ENCODE results near the gene ATP8B3.

Gene ATP8B3

GRCh38 chr19:1766800-1767352 lies 45.2 kb downstream of the ATP8B3 start:
- CTCF ChIA-PET = interaction anchor here (0.6 to 6.3 kb wide), 19 partner anchors 8 to 220 kb away, joined by 3 to 68 read pairs (median 4); no protein-coding TSS in a partner anchor
- H3K27ac ChIP-seq (ENCODE audit: extremely low read depth, low read depth, low read length) = no peak overlapping the region
- H3K36me3 ChIP-seq (ENCODE audit: control insufficient read depth in 2 of 2, insufficient read depth in 1 of 2, low read length in 2 of 2) = no peaks in the 10 kb centered on the region
- no peaks in the 10 kb centered on the region for H3K9me3 ChIP-seq (ENCODE audit: control insufficient read depth, insufficient read depth, low read depth, low read length)
- no peak overlapping the region for H3K4me3 ChIP-seq (ENCODE audit: low read depth, low read length)
- POLR2A ChIA-PET = no interaction called here
- TF ChIP-seq ZNF76 (tag by site-specific recombination; IDR thresholded peaks at IDR 0.05; ENCODE audit: borderline replicate concordance, low read depth) (no peak), GLIS2 (tag by site-specific recombination; IDR thresholded peaks at IDR 0.05) (peak; percentile 44; the same call in 1 of the 2 replicates), ZBTB1 (tag by site-specific recombination; IDR thresholded peaks at IDR 0.05) (no peak), SCRT1 (tag by site-specific recombination; IDR thresholded peaks at IDR 0.05; ENCODE audit: borderline replicate concordance) (no peak), ZBTB48 (tag by site-specific recombination; IDR thresholded peaks at IDR 0.05) (no peak), GLIS1 (tag by site-specific recombination; IDR thresholded peaks at IDR 0.05) (peak; percentile 39; the same call in 1 of the 2 replicates), ZNF335 (tag by site-specific recombination; conservative IDR thresholded peaks at IDR 0.05) (no peak), ZFP3 (tag by site-specific recombination; IDR thresholded peaks at IDR 0.05; ENCODE audit: low read depth) (peak; percentile 95), HOXA7 (CRISPR knock-in tag; IDR thresholded peaks at IDR 0.05; ENCODE audit: borderline replicate concordance) (no peak), ZNF707 (tag by site-specific recombination; IDR thresholded peaks at IDR 0.05) (no peak), ZNF292 (tag by site-specific recombination; IDR thresholded peaks at IDR 0.05; ENCODE audit: borderline replicate concordance, low read depth) (no peak), ZNF529 (tag by site-specific recombination; IDR thresholded peaks at IDR 0.05; ENCODE audit: insufficient replicate concordance) (no peak), ZNF133 (tag by site-specific recombination; IDR thresholded peaks at IDR 0.05) (no peak), OSR2 (tag by site-specific recombination; IDR thresholded peaks at IDR 0.05) (peak; percentile 12; the same call in 1 of the 2 replicates), BCL11B (tag by site-specific recombination; IDR thresholded peaks at IDR 0.05; ENCODE audit: low read depth) (no peak)
- no peaks in the 10 kb centered on the region for H3K4me1 ChIP-seq (ENCODE audit: control insufficient read depth, insufficient read depth, low read length)

GRCh38 chr19:1765904-1766799 lies 45.9 kb downstream of the ATP8B3 start:
- H3K4me3 ChIP-seq (ENCODE audit: low read depth, low read length) = no peak overlapping the region
- POLR2A ChIA-PET = interaction anchor here (0.6 kb wide), 1 partner anchor 73 kb away, joined by 3 read pairs; no protein-coding TSS in a partner anchor
- TF ChIP-seq ZNF416 (tag by site-specific recombination; IDR thresholded peaks at IDR 0.05) (no peak), ZNF23 (tag by site-specific recombination; IDR thresholded peaks at IDR 0.05; ENCODE audit: borderline replicate concordance) (no peak), YY2 (tag by site-specific recombination; IDR thresholded peaks at IDR 0.05) (no peak), ZFP69B (tag by site-specific recombination; IDR thresholded peaks at IDR 0.05) (peak; percentile 93), ZNF692 (tag by site-specific recombination; IDR thresholded peaks at IDR 0.05) (peak; percentile 93), ZNF214 (tag by site-specific recombination; IDR thresholded peaks at IDR 0.05; ENCODE audit: borderline replicate concordance) (no peak), ZXDB (tag by site-specific recombination; IDR thresholded peaks at IDR 0.05) (no peak), ZFHX2 (tag by site-specific recombination; conservative IDR thresholded peaks at IDR 0.05) (peak; percentile 23; the same call in 1 of the 2 replicates), ZNF776 (tag by site-specific recombination; IDR thresholded peaks at IDR 0.05; ENCODE audit: borderline replicate concordance) (no peak), ZIC2 (tag by site-specific recombination; IDR thresholded peaks at IDR 0.05) (no peak), ZNF558 (tag by site-specific recombination; IDR thresholded peaks at IDR 0.05) (no peak), ZNF398 (tag by site-specific recombination; IDR thresholded peaks at IDR 0.05) (peak; percentile 88), ZNF148 (tag by site-specific recombination; IDR thresholded peaks at IDR 0.05; ENCODE audit: borderline replicate concordance) (no peak), ZNF354C (tag by site-specific recombination; IDR thresholded peaks at IDR 0.05; ENCODE audit: borderline replicate concordance, low read depth) (no peak)

More at GRCh38 chr19:1765904-1766799, 45.9 kb downstream of the ATP8B3 start:
- no peaks in the 10 kb centered on the region for H3K9me3 ChIP-seq (ENCODE audit: control insufficient read depth, insufficient read depth, low read depth, low read length)
- CTCF ChIA-PET = interaction anchor here (0.6 to 6.3 kb wide), 15 partner anchors 7 to 220 kb away, joined by 3 to 68 read pairs (median 5); no protein-coding TSS in a partner anchor
- H3K4me1 ChIP-seq (ENCODE audit: control insufficient read depth, insufficient read depth, low read length) = no peaks in the 10 kb centered on the region
- no peaks in the 10 kb centered on the region for H3K36me3 ChIP-seq (ENCODE audit: control insufficient read depth in 2 of 2, insufficient read depth in 1 of 2, low read length in 2 of 2)
- H3K27ac ChIP-seq (ENCODE audit: extremely low read depth, low read depth, low read length) = no peak overlapping the region

Measured in HEK293 (cell line).